HG02623 (cell line): ENCODE measurements around the gene ERICH6B.

Experiments used
- ATAC-seq: cut with Tn5 transposase; IDR thresholded peaks from one replicate; pipeline ENCODE4 v1.9.1; 2021; ENCODE audit warnings: moderate library complexity; ENCODE audit not compliant: unreplicated experiment

Gene ERICH6B

GRCh38 chr13:45602183-45603170 lies 13.1 kb downstream of the ERICH6B start:
- no peak for ATAC-seq

- ATAC-seq = no peak
Observed at GRCh38 chr13:45601680-45602079, 13.9 kb downstream of the ERICH6B start.

GRCh38 chr13:45598597-45598996 lies 16.9 kb downstream of the ERICH6B start:
- no peak for ATAC-seq

- no peak for ATAC-seq
Observed at GRCh38 chr13:45596800-45597475, 18.6 kb downstream of the ERICH6B start.

- ATAC-seq = no peak
Observed at GRCh38 chr13:45595965-45596364, 19.6 kb downstream of the ERICH6B start.

- ATAC-seq = no peak
Observed at GRCh38 chr13:45594764-45595163, 20.8 kb downstream of the ERICH6B start.

- no peak for ATAC-seq
Observed at GRCh38 chr13:45594227-45594626, 21.3 kb downstream of the ERICH6B start.

GRCh38 chr13:45592758-45593157 lies 22.8 kb downstream of the ERICH6B start:
- ATAC-seq = no peak

GRCh38 chr13:45590066-45590465 lies 25.5 kb downstream of the ERICH6B start:
- ATAC-seq = no peak

GRCh38 chr13:45587897-45588296 lies 27.6 kb downstream of the ERICH6B start:
- no peak for ATAC-seq

GRCh38 chr13:45584816-45585215 lies 30.7 kb downstream of the ERICH6B start:
- ATAC-seq = no peak

GRCh38 chr13:45582408-45583076 lies 33.0 kb downstream of the ERICH6B start:
- no peak for ATAC-seq

GRCh38 chr13:45576466-45576865 lies 39.1 kb downstream of the ERICH6B start:
- ATAC-seq = no peak

- ATAC-seq = no peak
Observed at GRCh38 chr13:45575830-45576180, 39.7 kb downstream of the ERICH6B start.

GRCh38 chr13:45575146-45575829 lies 40.3 kb downstream of the ERICH6B start:
- no peak for ATAC-seq

GRCh38 chr13:45565331-45565730 lies 50.2 kb downstream of the ERICH6B start:
- ATAC-seq = no peak

- no peak for ATAC-seq
Observed at GRCh38 chr13:45564133-45564776, 51.3 kb downstream of the ERICH6B start.

- no peak for ATAC-seq
Observed at GRCh38 chr13:45554604-45555109, 60.9 kb downstream of the ERICH6B start.

GRCh38 chr13:45548281-45548680 lies 67.3 kb downstream of the ERICH6B start:
- ATAC-seq = no peak

GRCh38 chr13:45546410-45546765 lies 69.2 kb downstream of the ERICH6B start:
- no peak for ATAC-seq
